Cerebellar nuclear complex (tissue), 1 donor: Measurements from ENCODE around the gene ZNF467.

Source experiments
- DNase-seq, 2 experiments: peaks; one replicate each; lab custom pipeline; 2025; lab: John Stamatoyannopoulos, UW

The ZNF467 gene

GRCh38 chr7:149773446-149774236 lies at the start of gene ZNF467:
Gene ZNF467, minus strand, starts transcription at chr7:149773588. Its CDS starts 2,556 bp downstream, at chr7:149771032.
- DNase-seq = no peak

- no peak for DNase-seq
Measured at GRCh38 chr7:149822353-149822943, 49.1 kb upstream of the ZNF467 start.

GRCh38 chr7:149821191-149822148 lies 48.1 kb upstream of the ZNF467 start:
- DNase-seq = no peak

- DNase-seq = no peak
Measured at GRCh38 chr7:149820622-149821190, 47.3 kb upstream of the ZNF467 start.

- no peak for DNase-seq
Measured at GRCh38 chr7:149819961-149820340, 46.6 kb upstream of the ZNF467 start.

GRCh38 chr7:149819141-149819960 lies 46.0 kb upstream of the ZNF467 start:
- no peak for DNase-seq

- DNase-seq = no peak
Measured at GRCh38 chr7:149818536-149818840, 45.1 kb upstream of the ZNF467 start.

- DNase-seq = no peak
Measured at GRCh38 chr7:149817836-149818535, 44.6 kb upstream of the ZNF467 start.

- DNase-seq = no peak
Measured at GRCh38 chr7:149817301-149817771, 43.9 kb upstream of the ZNF467 start.

- no peak for DNase-seq
Measured at GRCh38 chr7:149816794-149817193, 43.4 kb upstream of the ZNF467 start.

GRCh38 chr7:149816267-149816751 lies 42.9 kb upstream of the ZNF467 start:
- DNase-seq = no peak

GRCh38 chr7:149815661-149816266 lies 42.4 kb upstream of the ZNF467 start:
- no peak for DNase-seq

GRCh38 chr7:149815121-149815520 lies 41.7 kb upstream of the ZNF467 start:
- no peak for DNase-seq

GRCh38 chr7:149814494-149814893 lies 41.1 kb upstream of the ZNF467 start:
- DNase-seq = no peak

- no peak for DNase-seq
Measured at GRCh38 chr7:149813254-149814035, 40.1 kb upstream of the ZNF467 start.

GRCh38 chr7:149811831-149812490 lies 38.6 kb upstream of the ZNF467 start:
- DNase-seq = no peak

GRCh38 chr7:149811221-149811620 lies 37.8 kb upstream of the ZNF467 start:
- DNase-seq = no peak

GRCh38 chr7:149809215-149809614 lies 35.8 kb upstream of the ZNF467 start:
- DNase-seq = no peak

- no peak for DNase-seq
Measured at GRCh38 chr7:149808311-149808710, 34.9 kb upstream of the ZNF467 start.
